Measurements from ENCODE around the gene ACAN.

The ACAN gene

DNA sequence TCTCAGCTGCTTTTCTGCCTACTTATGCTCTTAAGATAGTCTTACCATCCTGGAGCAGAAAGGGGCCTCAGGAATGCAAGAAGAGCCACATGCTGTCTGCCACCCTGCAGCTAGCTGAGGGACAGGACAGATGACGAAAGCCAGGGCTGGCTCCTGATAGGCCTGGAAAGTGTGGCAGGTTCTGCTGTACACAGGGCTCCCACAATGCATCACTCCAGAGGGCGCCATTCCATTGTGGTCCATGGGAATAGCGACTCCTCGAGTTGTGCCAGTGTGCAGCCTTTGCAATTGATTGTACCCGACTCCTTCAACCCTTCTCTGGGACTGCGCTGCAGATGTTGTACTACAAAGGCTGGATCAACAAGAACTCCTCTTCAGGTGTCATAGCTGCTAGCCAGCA is 11.2 kb downstream of the ACAN start:
- DNase-seq (ENCODE audit: low spot score) = no peak
- TF ChIP-seq, protein P1, sequence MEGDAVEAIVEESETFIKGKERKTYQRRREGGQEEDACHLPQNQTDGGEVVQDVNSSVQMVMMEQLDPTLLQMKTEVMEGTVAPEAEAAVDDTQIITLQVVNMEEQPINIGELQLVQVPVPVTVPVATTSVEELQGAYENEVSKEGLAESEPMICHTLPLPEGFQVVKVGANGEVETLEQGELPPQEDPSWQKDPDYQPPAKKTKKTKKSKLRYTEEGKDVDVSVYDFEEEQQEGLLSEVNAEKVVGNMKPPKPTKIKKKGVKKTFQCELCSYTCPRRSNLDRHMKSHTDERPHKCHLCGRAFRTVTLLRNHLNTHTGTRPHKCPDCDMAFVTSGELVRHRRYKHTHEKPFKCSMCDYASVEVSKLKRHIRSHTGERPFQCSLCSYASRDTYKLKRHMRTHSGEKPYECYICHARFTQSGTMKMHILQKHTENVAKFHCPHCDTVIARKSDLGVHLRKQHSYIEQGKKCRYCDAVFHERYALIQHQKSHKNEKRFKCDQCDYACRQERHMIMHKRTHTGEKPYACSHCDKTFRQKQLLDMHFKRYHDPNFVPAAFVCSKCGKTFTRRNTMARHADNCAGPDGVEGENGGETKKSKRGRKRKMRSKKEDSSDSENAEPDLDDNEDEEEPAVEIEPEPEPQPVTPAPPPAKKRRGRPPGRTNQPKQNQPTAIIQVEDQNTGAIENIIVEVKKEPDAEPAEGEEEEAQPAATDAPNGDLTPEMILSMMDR (IDR thresholded peaks at IDR 0.05; ENCODE audit: borderline replicate concordance, control extremely low read depth, extremely low read depth, insufficient read depth, missing control alignments) = no peak
- in situ Hi-C loops (cut with MboI; ENCODE audit: low sequenced_read_pairs, unreplicated experiment) = no loop called here

DNA sequence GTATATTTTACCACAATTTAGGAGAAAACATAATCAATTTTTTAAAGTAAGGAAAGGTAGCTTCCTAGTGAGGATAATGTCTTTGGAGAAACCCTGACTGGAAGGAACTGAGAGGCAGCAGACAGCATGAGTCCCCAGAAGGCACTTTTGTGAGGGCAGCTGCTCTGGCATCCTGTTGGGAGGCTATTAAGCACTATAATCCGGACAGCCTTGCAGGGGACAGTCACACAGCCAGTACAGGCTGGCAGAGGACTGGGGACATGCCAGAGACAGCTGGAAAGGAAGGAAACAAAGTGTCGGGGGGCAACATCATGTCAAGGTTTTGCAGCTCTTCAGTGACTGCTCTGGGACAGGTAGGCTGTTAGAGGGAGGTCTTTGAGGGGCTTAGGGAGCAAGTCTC is 15.7 kb downstream of the ACAN start:
- TF ChIP-seq, protein P1 (IDR thresholded peaks at IDR 0.05; ENCODE audit: borderline replicate concordance, control extremely low read depth, extremely low read depth, insufficient read depth, missing control alignments) = no peak
- no peak for DNase-seq (ENCODE audit: low spot score)
- in situ Hi-C loops (cut with MboI; ENCODE audit: low sequenced_read_pairs, unreplicated experiment) = no loop called here

DNA sequence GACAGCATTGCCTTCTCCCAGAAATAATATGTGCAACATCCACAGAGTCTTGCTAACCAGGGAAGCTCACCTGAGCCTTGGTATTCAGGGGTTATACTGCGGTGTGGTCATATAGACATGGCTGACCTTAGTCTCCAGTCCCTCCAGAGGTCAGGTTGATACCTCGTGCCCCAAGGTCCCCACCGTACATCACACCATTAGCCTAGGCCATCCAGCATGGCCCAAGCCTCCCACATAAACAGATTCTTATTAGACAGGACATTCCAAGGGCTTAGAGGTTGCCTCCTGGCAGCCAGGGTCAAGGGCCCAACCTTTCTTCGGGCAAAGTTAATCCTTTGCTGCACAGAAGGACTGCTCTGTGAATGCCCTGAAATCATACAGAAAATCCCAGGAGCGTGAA is 18.8 kb downstream of the ACAN start:
- in situ Hi-C loops (cut with MboI; ENCODE audit: low sequenced_read_pairs, unreplicated experiment) = no loop called here
- no peak for DNase-seq (ENCODE audit: low spot score)
- TF ChIP-seq, protein P1 (IDR thresholded peaks at IDR 0.05; ENCODE audit: borderline replicate concordance, control extremely low read depth, extremely low read depth, insufficient read depth, missing control alignments) = no peak

DNA sequence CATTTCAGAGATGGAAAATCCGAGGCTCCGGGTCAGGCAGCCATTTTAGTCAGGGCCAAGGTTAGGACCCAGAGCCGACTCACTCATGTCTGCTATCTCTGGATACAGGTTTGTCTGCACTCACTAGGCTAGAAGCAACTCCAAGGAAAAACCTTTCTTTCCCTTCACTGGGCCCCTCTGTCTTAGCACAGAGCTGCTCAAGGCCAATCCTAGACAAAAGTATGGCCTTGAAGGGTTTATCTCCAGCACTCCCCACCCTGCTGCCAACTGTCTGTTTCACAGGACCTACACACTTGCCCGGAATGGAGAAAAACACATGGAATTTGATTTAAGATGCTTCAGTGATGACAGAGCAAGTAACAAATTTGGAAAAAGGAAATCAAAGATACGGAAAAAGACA is 25.6 kb downstream of the ACAN start:
- no peak for DNase-seq (ENCODE audit: low spot score)
- TF ChIP-seq, protein P1 (IDR thresholded peaks at IDR 0.05; ENCODE audit: borderline replicate concordance, control extremely low read depth, extremely low read depth, insufficient read depth, missing control alignments) = no peak
- in situ Hi-C loops (cut with MboI; ENCODE audit: low sequenced_read_pairs, unreplicated experiment) = no loop called here

DNA sequence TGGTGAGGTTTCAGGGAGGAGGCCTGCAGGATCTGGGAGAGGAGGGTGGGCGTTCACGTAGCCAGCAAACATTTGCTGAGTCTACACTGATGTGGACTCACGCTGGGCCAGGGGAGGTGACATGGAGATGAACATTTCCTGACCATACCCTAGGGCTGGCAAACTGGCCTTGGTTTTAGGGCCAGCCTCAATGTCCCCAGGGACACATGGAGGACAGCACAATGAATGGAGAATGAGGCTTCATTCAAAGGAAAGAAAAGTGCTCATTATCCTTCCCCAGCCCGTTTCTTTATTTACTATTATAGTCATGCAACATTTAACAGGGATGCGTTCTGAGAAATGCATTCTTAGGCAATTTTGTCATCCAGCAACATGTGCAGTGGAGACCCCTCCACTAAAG is 26.8 kb downstream of the ACAN start:
- in situ Hi-C loops (cut with MboI; ENCODE audit: low sequenced_read_pairs, unreplicated experiment) = no loop called here
- TF ChIP-seq, protein P1 (IDR thresholded peaks at IDR 0.05; ENCODE audit: borderline replicate concordance, control extremely low read depth, extremely low read depth, insufficient read depth, missing control alignments) = no peak
- no peak for DNase-seq (ENCODE audit: low spot score)

DNA sequence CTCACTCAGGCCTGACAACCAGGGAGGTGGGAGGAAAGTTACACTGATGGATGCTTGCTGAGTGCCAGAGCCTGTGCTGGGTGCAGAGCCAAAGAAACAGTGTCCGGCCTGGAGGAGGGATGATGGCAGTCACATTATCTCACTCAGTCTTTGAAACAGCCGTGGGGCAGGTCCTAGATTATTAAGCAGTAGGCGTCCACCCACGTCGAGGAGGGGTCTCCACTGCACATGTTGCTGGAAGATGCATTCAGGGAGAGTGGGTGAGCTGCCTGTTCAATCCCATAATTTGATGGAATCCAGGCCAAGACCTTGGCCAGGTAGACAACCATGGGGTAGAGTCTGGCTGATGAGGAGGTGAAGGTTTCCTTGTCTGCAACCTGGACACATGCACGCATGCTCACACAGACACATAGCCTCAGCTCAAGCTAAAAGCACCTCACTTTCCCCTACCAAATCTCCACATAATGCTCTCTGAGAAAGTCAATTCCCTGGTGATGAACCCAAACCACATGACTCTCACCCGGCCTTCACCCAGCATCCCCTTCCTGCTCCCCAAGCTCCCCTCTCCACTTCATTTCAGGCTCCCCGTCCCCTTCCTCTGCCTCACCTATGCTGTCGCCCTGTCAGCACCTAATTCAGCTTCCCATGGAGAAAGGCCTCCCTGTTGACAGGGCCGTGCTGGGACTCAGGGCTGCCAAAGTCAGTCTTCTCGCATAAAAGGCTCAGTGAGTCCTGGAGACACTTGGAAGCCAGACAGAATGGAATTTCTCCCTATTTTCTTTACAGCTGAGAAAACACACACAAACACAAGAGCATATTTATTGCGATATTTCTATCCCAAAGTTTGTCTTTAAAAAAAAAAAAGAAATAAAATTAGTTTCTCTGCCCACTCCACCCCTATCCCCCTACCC is 29.8 kb downstream of the ACAN start:
- DNase-seq (ENCODE audit: low spot score) = no peak
- in situ Hi-C loops (cut with MboI; ENCODE audit: low sequenced_read_pairs, unreplicated experiment) = no loop called here
- TF ChIP-seq, protein P1 (IDR thresholded peaks at IDR 0.05; ENCODE audit: borderline replicate concordance, control extremely low read depth, extremely low read depth, insufficient read depth, missing control alignments) = no peak
